ENCODE data around the gene CACNA1S. TPM values are rescaled to one million over a fixed set of nuclear protein-coding genes. Genes with fewer than 3 reads are reported as not detected.

Gene CACNA1S
- total and polyA plus RNA-seq, 2 of the 4 experiments (the other 2 are of a cell fraction) = not detected

GRCh38 chr1:201069636-201070035, 42.6 kb downstream of the CACNA1S start:
- Histone ChIP-seq H3K9me3 (ENCODE audit: control insufficient read depth, insufficient read depth, low read length) (no peaks in the 10 kb centered on the region), H4K20me1 (ENCODE audit: insufficient read depth, low read length) (no peaks in the 10 kb centered on the region), H2BK15ac (ENCODE audit: low read depth, low read length) (no peak overlapping the region), H2AK9ac (replicated peaks; ENCODE audit: low read depth, low read length, poor library complexity) (no peak overlapping the region), H3K79me1 (ENCODE audit: low read depth in 1 of 2, low read length in 2 of 2) (no peaks in the 10 kb centered on the region), H3K56ac (ENCODE audit: extremely low read depth, insufficient read depth, low read length) (no peak overlapping the region), H3K9ac (ENCODE audit: low read depth, low read length) (no peak overlapping the region), H3K36me3 (ENCODE audit: control insufficient read depth, insufficient read depth, low read length) (no peaks in the 10 kb centered on the region), H4K5ac (ENCODE audit: low read depth, low read length) (no peak overlapping the region), H3K27ac (ENCODE audit: insufficient read depth, low read length) (no peak overlapping the region), H3K18ac (ENCODE audit: low read depth, low read length) (no peak overlapping the region), H3K4me3 (ENCODE audit: insufficient read depth, low read depth, low read length) (no peak overlapping the region), H2BK5ac (ENCODE audit: low read depth, low read length, poor library complexity, severe bottlenecking) (no peak overlapping the region), H2AFZ (replicated peaks; ENCODE audit: low read length, poor library complexity) (no peak overlapping the region), H2BK20ac (ENCODE audit: low read depth, low read length) (no peak overlapping the region), H3K4me1 (ENCODE audit: control insufficient read depth, insufficient read depth, low read length) (no peaks in the 10 kb centered on the region), H3K4me2 (ENCODE audit: low read depth, low read length) (no peak overlapping the region), H3K4ac (ENCODE audit: low read depth, low read length) (no peak overlapping the region), H3K14ac (replicated peaks; ENCODE audit: low read depth, low read length) (no peak overlapping the region), H4K91ac (ENCODE audit: insufficient read depth, low read depth, low read length) (no peak overlapping the region), H4K8ac (ENCODE audit: low read depth in 2 of 2, low read length in 2 of 2) (no peak overlapping the region), H3K23ac (ENCODE audit: low read depth, low read length) (no peak overlapping the region), H3K9me1 (ENCODE audit: insufficient read depth, low read length) (no peaks in the 10 kb centered on the region), H3K27me3 (ENCODE audit: control insufficient read depth, insufficient read depth, low read length) (peaks cover 84% of the 10 kb centered on the region), H2BK120ac (ENCODE audit: low read depth, low read length) (no peak overlapping the region), H2AK5ac (ENCODE audit: low read depth, low read length) (no peak overlapping the region)
- TF ChIP-seq USF2 (IDR thresholded peaks at IDR 0.05; ENCODE audit: low read depth, low read length) (no peak), MXI1 (IDR thresholded peaks at IDR 0.05; ENCODE audit: borderline replicate concordance, low read depth, low read length) (no peak), RCOR1 (IDR thresholded peaks at IDR 0.05; ENCODE audit: insufficient replicate concordance, low read length) (no peak), CEBPB (IDR thresholded peaks at IDR 0.05; ENCODE audit: low read depth, low read length) (no peak), MAZ (IDR thresholded peaks at IDR 0.05; ENCODE audit: borderline replicate concordance, low read depth, low read length) (no peak), BHLHE40 (IDR thresholded peaks at IDR 0.05; ENCODE audit: low read depth, low read length) (no peak), RAD21 (IDR thresholded peaks at IDR 0.05; ENCODE audit: low read length) (no peak), ELK1 (IDR thresholded peaks at IDR 0.05; ENCODE audit: borderline replicate concordance, low read depth, low read length) (no peak), CHD1 (IDR thresholded peaks at IDR 0.05; ENCODE audit: low read depth, low read length) (no peak), FOS (IDR thresholded peaks at IDR 0.05; ENCODE audit: low read depth, low read length) (no peak), SMC3 (IDR thresholded peaks at IDR 0.05; ENCODE audit: low read depth, low read length) (no peak)
- no peak for ATAC-seq (ENCODE audit: low read depth)
- dilution Hi-C loops (cut with HindIII; ENCODE audit: low sequenced_read_pairs, unreplicated experiment) = no loop called here
- in situ Hi-C loops (cut with MboI; ENCODE audit: low sequenced_read_pairs) = no loop called here
- CTCF ChIA-PET = no interaction called here
- POLR2A ChIA-PET (ENCODE audit: unreplicated experiment) = no interaction called here
- no CpG with 5 or more reads among the region's 3 CpGs for WGBS, 2 experiments (ENCODE audit: extremely low coverage in 2 of 2, insufficient read length in 1 of 2)
- no peak for DNase-seq
- no TSS peak for BruUV-seq (replicated peaks)
- intact Hi-C loops (cut with micrococcal nuclease) = no loop called here

All from IMR-90 (cell line).